ENCODE results near the gene ZNF765.

DNA sequence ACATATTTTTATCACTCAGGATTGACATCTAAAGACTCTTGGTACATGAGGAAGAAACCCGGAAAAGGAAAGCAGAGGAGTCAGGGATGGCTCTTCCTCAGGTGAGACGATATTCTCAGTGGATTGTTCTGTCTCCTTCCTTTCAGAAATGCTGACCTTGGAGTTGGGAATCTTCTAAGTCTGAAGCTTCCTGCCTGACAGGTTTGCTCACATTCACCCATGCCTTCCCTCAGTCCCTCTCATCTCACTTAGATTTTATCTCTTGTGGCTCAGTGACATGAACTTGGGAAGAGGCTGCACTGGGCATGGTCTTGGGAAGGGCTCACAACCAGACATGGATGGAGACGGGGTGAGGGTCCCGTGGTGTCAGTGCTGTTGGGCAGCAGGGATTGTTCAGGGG lies 22.8 kb upstream of the ZNF765 start:
- TF ChIP-seq POLR2A (IDR thresholded peaks at IDR 0.05; ENCODE audit: low read depth, low read length), result no peak
- TF ChIP-seq CTCF (IDR thresholded peaks at IDR 0.05; ENCODE audit: extremely low read depth in 1 of 2, insufficient read depth in 1 of 2, low read depth in 1 of 2, low read length in 2 of 2), result no peak
- TF ChIP-seq, protein P1, sequence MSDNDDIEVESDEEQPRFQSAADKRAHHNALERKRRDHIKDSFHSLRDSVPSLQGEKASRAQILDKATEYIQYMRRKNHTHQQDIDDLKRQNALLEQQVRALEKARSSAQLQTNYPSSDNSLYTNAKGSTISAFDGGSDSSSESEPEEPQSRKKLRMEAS (IDR thresholded peaks at IDR 0.05; ENCODE audit: insufficient read depth, insufficient read length), result no peak
